ENCODE measurements around the gene ADIG.
"Not testable (repeated sequence)": the region's sequence is repeated elsewhere in the genome, so short reads cannot be mapped to it uniquely, and the experiment has no call there.

The ADIG gene

DNA sequence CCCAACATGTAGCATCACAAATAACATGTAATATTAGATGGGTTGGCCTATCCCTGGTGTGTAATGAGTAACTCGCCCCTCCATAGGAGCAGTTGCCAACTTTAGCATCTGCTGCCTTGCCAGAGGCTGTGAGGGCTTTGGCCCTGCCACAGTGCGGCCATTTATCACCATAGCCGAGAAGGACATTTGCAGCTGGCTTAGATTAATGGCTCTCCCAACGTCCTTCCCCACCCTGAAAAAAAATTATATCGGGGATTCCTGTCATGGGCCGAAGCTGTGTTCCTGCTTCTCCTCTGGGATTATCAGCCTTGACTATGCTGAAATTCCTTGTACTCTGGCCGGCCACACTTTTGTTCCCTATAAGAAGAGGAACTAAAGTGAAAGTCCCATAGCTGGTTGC, 7.6 kb upstream of the ADIG start:
- no peak for DNase-seq (ENCODE audit: low spot score)

DNA sequence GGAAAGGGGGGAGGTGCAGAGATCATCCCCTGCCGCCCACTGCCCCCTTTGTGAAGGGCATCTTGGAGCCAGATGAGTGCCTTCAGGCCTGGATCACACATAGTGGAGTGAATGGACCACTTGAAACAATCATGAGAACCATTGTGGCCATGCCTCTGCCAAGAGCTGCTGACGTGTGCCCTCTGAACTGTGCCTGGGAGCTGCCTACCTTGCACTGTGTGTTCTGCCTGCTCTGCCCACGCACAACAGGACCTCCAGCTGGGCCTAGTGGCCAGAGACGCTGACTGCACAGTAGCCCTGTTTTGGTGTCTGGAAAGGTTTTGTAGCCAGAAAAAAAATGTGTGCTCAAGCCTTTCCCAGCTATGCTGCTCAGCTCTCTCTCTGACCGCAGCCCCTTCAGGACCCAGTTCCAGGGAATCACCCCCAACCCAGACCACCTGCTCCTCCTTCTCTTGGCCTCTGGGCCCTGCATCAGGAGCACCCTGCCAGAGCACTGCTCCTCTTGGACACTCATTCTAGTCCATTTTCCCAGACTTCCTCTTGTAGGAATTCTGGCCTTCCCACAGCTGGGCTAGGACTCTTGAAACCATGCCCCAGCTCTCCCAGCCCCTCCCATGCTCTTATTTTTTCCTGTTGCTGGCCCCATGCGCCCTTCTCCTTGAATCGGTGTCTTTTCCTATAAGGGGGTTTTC, 1.6 kb upstream of the ADIG start:
- no peak for DNase-seq (ENCODE audit: low spot score)

DNA sequence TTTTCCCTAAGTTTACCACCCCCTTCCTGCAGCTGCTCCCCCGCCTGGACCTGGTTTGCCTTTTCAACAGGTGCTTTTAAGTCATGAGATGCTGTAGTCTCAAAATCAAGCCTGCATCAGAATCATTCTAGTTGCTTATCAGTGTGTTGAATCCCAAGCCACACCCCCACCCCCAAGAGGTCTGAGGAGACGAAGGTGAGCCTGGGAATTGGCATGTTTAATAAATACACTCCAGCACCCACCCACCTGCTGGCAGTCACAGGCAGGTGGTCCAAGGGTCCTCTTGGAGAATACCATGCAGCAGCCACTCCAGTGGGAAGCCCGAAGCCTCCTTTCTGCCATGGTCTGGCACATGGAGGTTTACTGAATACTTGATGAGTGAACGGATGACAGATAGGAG, 1.1 kb upstream of the ADIG start:
- DNase-seq (ENCODE audit: low spot score): no peak

DNA sequence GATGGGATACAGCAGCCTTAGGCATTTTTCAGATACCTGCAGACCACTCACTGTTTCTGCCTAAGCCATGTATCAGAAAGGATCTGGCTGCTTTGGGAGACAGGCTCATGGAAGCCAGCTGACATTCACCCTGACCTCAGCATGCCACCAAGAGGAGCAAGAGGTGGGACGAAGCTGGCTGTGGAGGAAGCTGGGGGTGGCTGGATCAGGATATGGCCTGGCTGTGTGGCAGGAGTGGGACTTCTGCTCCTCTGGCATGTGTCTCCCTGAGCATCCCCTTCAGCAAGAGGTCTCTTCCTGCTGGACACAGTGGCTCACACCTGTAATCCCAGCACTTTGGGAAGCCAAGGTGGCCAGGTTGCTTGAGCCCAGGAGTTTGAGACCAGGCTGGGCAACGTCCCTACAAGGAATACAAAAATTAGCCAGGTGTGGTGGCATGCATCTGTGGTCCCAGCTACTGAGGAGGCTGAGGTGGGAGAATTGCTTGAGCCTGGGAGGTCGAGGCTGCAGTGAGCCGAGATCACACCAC, 897 bp downstream of the ADIG start:
- DNase-seq (ENCODE audit: low spot score): no peak

DNA sequence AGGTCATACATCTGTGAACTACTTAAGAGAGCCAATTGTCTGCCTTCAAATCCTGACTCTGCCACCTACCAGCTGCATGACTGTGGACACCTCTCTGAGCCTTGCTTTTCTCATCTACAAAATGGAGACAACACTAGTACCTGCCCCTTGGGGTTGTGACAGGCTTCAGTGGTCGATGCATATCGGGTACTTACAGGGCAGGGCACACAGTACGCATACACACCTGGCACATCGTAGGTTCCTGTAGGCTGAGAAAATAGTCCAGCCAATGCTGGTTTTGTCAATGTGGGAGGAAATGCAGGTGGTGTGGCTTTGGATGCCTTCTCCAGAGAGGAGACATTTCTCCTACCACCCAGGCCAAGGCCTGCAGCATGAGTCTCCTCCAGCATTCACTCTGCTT, 2.3 kb downstream of the ADIG start:
- no peak for DNase-seq (ENCODE audit: low spot score)

DNA sequence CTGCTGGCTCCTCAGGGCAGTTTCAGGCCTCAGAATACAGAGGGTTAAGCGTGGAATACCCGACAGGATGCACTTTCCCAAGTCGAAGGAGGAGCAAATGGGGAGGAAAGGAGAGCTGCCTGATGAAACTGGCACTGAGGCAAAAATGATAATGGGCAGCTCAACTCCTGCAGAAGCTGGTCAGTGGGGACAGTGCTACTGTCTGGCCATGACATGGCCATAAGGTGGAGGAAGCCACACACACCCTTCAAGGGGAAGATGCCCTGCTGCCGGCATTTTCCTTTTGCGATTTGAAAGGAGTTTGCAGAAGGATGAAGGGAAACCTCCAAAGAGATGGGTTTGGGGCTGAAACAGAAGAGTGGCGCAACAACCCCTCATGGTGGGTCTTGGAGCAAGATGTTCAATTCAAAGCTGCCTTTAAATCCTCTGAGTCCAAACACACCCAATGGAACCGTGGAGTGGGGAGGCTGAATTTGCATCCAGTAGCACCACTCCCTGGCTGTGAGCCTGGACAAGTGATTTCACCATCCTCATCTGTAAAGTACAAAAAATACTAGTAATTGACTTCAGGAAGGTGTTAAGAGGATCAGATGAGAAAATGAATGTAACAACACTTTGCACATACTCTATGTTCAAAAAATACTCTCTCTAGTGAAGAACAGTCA, 3.2 kb downstream of the ADIG start:
- DNase-seq (ENCODE audit: low spot score): no peak

DNA sequence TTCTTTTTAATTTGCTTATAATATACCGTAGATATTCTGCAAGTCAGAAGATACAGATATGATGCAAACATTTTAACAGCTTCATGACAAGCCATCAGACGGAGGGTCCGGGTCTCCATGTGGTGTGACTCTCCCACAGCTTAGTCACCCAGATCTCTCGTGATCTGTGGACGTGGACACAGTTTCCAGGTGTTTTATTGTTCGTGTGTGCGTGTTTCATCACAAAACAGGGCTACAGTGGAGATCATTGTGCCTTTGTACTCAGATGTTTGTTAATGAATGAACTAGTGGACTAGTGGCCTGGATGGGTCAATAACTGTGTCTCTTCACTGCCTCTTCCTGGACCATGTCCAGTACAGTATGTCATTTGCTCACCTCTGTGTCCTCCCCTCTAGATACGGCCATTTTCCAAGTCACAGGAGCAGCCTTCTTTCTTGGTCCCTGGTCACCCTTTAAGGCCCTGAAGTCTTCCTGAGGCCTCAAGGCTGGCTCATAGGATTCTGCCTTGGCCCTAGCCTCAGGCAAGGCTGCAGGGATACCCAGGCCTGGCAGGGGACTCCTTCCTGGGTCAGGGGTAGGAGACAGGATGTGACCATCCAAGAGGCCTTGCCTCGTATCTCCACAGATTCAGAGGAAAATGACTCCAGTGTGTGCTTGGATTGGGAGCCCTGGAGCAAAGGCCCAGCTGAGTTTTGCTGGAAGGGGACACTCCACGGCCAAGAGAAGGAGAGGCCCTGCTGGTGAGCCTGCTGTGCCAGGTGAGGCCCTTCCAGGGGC, 4.6 kb downstream of the ADIG start:
- no peak for DNase-seq (ENCODE audit: low spot score)

DNA sequence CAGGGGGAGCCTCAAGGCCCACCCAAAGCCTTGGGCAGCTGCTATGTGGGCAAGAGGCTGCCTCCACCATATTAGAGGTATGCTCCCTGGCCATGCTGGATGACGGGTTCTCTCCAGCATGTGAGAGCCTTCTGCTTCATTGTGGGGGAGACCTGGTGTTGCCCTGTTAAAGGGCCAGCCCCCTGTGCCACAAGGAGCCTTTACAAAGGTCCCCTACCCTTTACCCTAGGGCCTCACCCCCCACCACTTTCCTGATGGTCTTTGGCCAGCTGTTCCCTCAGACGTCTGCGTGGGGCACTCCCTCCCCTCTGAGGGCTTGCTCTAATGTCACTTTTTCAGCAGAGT, 5.2 kb downstream of the ADIG start:
- no peak for DNase-seq (ENCODE audit: low spot score)

DNA sequence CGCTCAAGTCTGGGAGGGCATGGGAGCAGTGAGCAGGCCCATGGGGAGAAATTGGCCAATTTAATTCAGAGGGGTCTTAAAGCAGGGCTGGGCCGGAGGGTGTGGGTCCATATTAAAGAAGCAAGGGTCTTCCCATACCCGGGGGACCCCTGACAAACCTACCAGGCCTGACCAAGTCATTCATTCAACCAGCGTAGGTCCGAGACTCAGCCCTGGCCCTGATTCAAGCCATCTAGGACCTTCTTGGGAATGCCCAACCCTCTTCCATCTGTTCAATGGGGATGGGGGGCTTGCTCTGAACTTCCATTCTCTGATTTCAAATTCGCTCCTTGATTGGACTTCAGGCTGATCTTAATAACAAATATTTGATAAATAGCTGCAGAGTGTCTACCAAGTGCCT, 7.3 kb downstream of the ADIG start:
- DNase-seq (ENCODE audit: low spot score): no peak

DNA sequence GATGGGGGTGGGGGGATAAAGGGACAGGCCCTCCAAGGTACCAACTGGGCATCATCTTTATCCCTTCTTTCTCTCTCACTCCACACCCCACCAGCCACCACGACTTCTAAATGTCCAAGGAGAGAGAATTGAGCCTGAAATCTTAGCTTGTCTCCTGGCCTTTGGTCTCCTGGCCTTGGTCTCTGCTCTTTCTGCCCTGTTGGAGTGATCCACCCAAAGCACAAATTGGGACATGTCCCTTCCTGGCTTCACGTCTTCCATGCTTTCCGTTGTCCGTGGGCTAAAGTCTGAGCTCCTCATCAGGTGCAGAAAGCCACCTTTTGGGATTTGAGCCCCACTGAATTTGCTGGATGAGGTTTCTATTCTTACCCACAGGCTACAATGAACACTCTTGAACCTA, 8.4 kb downstream of the ADIG start:
- DNase-seq (ENCODE audit: low spot score): no peak

DNA sequence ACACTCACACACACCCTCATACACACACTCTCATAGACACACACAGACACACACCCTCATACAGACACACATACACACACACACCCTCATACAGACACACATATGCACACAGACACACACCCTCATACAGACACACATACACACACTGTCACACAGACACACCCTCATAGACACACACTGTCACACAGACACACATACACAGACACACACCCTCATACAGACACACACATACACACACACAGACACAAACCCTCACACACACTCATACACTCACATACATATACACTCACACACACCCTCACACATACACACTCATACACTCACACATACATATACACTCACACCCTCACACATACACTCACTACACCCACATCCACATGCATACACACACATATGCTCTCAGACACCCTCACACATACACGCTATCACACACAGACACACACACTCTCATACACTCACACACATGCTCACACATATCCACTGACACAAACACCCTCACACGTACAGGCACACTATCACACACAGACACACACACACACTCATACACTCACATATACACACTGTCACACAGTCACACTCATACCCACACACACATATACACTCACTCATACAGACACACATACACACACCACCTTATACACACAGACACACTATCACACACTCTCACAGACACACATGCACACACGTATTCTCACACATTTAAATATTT, 9.1 kb downstream of the ADIG start:
- DNase-seq (ENCODE audit: low spot score): no peak

DNA sequence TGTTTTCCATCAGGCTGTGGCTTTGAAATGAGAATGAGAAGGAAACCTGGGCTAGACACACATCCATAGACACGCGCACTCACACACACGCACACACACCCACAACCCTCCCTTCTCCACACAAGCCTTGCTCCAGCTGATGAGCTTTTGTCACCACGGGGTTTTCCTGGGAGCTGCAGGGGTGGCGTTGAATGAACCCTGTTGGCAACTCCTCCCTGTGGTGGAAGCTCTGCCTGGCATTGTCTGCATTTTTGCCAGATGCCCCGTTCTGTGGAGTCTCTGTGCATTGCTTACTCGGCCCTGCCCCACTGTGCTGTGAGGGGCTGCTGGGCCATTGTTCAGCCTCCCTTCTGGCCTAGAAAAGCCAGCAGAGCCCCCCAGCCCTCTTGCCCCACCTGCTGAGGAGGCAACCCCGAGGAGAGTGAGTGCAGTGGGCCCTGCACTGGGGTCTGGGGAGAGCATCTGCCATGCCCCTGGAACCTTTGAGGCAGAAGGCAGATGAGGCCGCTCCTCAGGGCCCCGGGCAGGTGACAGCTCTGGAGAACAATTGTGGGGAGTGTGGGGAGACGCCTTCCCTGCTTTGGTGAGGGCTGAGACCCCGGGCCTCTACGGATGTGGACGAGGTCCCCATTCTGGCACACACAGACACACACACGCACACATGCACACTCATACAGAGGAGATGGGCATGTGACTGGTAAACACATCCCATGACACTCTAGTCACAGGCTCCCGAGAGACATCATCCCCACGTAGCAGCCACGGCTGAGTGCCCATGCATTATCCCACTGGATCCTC, 9.9 kb downstream of the ADIG start:
- no peak for DNase-seq (ENCODE audit: low spot score)

DNA sequence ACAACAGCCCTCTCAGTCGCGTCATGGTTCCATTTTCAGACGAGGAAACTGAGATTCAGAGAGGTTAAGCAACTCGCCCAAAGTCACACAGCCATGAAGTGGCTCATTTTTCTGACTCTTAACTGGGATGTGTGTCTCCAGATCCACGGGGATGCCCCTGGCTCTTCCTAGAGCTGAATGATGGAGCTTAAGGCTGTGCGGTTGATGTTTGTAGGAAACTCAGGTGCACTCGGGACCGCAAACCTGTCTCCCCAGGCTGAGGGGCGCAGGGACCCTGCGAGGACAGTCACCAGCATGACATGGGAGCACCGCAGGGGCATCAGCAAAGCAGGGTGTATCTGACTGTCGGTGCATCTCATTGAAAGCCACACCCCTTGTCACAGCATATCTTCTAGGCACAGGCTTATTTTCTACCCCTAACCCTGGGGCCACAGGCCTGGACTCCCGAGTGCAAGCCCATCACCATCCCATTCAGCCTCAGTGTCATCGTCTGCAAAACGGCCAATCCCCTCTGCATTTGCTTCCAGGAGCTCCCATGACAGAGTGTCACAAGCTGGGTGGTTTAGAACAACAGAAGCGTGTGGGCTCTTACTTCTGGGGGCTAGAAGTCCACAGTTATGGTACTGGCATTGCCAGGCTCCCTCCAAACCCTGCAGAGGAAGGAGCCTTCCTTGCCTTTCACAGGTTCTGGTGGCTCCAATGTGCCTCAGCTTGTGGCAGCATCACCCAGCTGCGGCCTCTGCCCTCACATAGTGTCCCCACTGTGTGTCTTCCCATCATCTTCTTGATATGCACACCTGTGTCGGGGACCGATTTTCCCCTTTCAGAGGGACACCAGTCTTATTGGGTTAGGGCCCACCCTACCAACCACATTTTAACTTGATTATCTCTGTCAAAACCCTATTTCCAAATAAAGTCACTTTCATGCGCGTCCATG, 10.7 kb downstream of the ADIG start:
- DNase-seq (ENCODE audit: low spot score): no peak

DNA sequence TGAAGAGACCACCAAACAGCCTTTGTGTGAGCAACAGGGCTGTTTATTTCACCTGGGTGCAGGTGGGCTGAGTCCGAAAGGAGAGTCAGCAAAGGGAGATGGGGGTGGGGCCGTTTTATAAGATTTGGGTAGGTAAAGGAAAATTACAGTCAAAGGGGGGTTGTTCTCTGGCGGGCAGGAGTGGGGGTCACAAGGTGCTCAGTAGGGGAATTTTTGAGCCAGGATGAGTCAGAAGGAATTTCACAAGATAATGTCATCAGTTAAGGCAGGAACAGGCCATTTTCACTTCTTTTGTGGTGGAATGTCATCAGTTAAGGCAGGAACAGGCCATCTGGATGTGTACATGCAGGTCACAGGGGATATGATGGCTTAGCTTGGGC, 11.4 kb downstream of the ADIG start:
- not testable (repeated sequence) for DNase-seq (ENCODE audit: low spot score)

DNA sequence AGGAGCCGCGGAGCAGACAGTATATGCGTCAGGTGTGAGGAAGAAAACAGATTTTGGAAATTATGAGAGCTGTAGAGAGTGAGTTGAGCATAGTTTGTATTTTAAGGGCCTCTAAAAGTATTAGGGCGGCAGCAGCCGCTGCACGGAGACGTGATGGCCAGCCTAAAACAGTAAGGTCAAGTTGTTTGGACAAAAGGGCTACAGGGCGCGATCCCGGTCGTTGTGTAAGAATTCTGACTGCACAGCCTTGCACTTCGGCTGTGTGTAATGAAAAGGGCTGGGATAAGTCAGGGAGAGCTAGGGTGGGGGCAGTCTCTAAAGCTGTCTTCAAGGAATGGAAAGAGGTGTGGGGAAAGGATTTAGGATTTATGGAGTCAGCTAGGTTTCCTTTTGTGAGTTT, 13.3 kb downstream of the ADIG start:
- DNase-seq (ENCODE audit: low spot score): not testable (repeated sequence)

DNA sequence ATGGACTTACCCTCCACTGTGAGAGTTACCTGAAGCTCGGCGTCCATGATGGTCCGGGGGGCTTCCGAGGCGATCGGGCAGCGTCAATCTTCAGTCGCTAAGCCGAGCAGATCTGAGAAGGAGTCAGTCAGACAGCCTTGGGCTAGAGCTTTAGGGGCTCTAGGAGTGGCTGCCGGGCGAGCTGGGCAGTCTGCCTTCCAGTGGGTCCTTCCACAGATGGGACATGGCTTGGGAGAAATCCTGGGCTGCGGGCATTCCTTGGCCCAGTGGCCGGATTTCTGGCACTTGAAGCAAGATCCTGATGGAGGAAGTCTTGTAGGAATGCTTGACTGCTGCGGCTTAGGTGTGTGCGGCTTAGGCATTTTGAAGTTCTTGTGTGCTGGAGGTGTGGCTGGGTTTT, 14.9 kb downstream of the ADIG start:
- DNase-seq (ENCODE audit: low spot score): not testable (repeated sequence)

DNA sequence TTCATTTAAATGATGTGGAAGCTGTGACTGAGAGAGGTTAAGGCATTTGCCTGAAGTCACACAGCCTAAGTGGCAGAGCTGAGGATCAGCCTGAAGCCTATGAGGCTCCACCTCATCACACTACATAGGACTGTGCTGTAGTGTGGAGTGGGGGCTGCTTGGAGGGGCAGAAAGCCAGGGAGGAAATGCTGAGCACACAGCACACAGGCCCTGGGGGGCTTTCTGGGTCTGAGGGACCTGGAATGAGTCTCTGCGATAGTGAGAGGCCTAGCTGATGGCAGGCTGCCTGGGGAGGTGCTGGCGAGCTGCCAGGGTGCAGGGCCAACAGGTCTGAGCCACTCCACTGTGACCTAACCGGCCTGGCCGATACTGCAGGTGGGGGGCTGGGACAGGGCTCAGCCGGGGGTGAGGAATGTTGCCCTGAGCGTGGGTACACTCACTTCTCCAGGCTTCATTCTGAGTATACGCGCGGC, 18.4 kb downstream of the ADIG start:
- no peak for DNase-seq (ENCODE audit: low spot score)

DNA sequence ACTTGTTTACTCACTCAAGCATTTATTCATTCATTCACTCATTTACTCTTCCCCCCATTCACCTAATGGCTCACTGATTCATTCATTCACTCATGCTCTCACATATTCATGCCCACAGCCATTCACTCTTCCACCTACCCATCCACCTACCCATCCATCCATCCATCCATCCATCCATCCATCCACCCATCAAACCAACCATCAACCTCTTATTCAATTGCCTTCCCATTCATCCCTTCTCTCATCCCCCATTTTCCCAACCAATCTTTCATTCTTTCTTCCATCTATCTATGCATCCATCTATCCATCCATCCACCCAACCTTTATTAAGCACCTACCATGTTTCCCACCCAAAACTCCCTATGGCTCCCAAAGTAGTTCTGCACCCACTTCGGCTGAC, 19.1 kb downstream of the ADIG start:
- no peak for DNase-seq (ENCODE audit: low spot score)

DNA sequence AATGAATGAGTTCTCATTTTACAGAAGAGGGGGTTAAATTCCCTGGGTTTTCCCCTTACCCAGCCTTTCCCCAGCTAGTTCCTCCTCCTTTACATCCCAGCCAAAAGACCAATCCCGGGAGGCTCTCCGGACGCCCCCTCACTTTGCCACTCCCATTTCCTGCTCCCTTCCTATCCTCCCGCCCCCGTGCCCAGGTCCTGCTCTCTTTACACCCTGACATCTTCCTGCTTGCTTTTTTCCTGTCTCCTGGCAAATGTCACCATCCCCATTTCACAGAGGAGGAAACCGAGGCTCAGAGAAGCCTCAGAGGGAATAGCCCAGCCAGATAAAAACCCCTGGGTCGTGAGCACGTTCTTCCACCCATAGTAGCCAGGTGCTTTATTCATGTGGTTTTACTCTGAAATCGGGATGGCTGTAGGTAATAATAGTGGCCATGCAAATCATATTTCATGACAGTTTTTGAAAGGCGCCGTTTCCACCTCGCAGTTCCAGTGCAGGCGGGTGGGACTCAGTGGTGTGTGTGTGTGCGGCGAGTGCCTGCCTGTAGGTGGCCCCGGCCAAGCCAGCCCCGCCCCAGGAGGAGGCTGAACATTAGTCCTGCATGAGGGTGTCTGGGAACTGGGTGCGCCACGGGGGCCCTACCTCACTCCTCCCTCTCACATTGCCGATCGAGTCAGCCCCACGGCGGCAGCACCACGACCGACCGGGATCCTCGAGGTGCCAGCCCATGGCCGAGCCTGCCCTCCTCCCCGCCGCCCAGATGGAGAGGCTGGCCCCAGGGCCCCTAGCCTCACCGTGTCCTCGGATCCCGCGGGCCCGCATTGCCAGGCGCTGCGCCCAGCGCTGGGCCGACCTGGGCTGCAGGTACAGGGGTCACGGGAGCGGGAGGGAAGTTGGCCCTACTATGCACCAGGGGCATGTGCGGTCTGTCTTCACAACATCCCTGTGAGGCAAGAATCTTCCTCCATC, 20.5 kb downstream of the ADIG start, which contains the start of gene ARHGAP40:
Gene ARHGAP40, plus strand, starts transcription at position 594 of the 969 bp plus-strand sequence.
- DNase-seq (ENCODE audit: low spot score): no peak
